Type B pancreatic cell (in vitro differentiated cells): ENCODE results near the gene EREG. TPM values are rescaled to one million over a fixed set of nuclear protein-coding genes. Genes with fewer than 3 reads are reported as not detected.

Experiments used
- DNase-seq: peaks from one replicate; pipeline ENCODE4 v3.0.0; 2021; ENCODE audit warnings: mixed read lengths; ENCODE audit not compliant: unreplicated experiment; ENCODE audit errors: extremely low spot score
- H3K27ac Mint-ChIP-seq: 2 replicates; pipeline ENCODE4 v1.8.0; 2021; ENCODE audit warnings: mild to moderate bottlenecking, mixed read lengths
- H3K27me3 Mint-ChIP-seq: 2 replicates; pipeline ENCODE4 v1.8.0; 2021; ENCODE audit warnings: mixed read lengths
- H3K36me3 Mint-ChIP-seq: 2 replicates; pipeline ENCODE4 v1.8.0; 2021; ENCODE audit warnings: mixed read lengths
- H3K4me1 Mint-ChIP-seq: one replicate; pipeline ENCODE4 v1.8.0; 2021; ENCODE audit warnings: mixed read lengths; ENCODE audit not compliant: unreplicated experiment
- H3K4me3 Mint-ChIP-seq: 2 replicates; pipeline ENCODE4 v1.8.0; 2021; ENCODE audit warnings: mild to moderate bottlenecking, mixed read lengths
- H3K9me3 Mint-ChIP-seq: 2 replicates; pipeline ENCODE4 v1.8.0; 2021; ENCODE audit warnings: mixed read lengths
- total RNA-seq: library from RNA; stranded (reverse); gene quantifications from 2 replicates; pipeline ENCODE4 v1.2.1, GENCODE V29; 2021; ENCODE audit warnings: low replicate concordance
- TF ChIP-seq, protein P1 (sequence below): fragments of 200-600 bp; sonication (generic); conservative IDR thresholded peaks from 2 replicates; pipeline ENCODE4 v1.5.0; 2021; ENCODE audit warnings: antibody characterized with exemption, mild to moderate bottlenecking

Gene EREG
- total RNA-seq, 1 donor from 2014 or later = 3.1 TPM

DNA sequence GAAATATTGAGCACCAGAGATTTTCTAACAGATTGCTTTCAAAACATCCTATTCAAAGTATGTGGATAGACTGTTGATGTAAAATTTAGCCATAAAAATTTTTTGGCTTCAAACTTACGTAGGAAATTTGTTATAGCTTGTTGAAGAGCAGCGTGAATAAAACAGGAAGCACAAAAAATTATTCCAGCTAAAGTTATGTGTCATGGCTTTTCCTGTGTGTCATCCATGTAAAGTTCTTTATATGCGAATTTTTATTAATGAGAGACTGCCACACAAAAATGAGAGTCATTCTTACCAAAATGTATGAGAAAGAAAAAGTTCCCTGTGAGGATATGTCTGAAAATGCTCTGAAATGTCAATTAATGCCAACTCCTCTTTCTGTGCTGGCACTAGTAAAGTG, 37.2 kb upstream of the EREG start:
- TF ChIP-seq, protein P1, sequence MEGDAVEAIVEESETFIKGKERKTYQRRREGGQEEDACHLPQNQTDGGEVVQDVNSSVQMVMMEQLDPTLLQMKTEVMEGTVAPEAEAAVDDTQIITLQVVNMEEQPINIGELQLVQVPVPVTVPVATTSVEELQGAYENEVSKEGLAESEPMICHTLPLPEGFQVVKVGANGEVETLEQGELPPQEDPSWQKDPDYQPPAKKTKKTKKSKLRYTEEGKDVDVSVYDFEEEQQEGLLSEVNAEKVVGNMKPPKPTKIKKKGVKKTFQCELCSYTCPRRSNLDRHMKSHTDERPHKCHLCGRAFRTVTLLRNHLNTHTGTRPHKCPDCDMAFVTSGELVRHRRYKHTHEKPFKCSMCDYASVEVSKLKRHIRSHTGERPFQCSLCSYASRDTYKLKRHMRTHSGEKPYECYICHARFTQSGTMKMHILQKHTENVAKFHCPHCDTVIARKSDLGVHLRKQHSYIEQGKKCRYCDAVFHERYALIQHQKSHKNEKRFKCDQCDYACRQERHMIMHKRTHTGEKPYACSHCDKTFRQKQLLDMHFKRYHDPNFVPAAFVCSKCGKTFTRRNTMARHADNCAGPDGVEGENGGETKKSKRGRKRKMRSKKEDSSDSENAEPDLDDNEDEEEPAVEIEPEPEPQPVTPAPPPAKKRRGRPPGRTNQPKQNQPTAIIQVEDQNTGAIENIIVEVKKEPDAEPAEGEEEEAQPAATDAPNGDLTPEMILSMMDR = no peak
- no peak for DNase-seq
- no peak overlapping the region for H3K4me3 Mint-ChIP-seq
- H3K27ac Mint-ChIP-seq = no peak overlapping the region
- no peaks in the 10 kb centered on the region for H3K27me3 Mint-ChIP-seq
- H3K9me3 Mint-ChIP-seq = peaks cover 8% of the 10 kb centered on the region
- H3K36me3 Mint-ChIP-seq = no peaks in the 10 kb centered on the region
- no peaks in the 10 kb centered on the region for H3K4me1 Mint-ChIP-seq

GRCh38 chr4:74328501-74328900, 36.4 kb upstream of the EREG start:
- TF ChIP-seq, protein P1 = no peak
- Mint-ChIP-seq H3K9me3 (peaks cover 8% of the 10 kb centered on the region), H3K36me3 (no peaks in the 10 kb centered on the region), H3K27me3 (no peaks in the 10 kb centered on the region), H3K4me3 (no peak overlapping the region), H3K27ac (no peak overlapping the region), H3K4me1 (no peaks in the 10 kb centered on the region)
- DNase-seq = no peak

- no peak for DNase-seq
- no peaks in the 10 kb centered on the region for H3K4me1 Mint-ChIP-seq
- TF ChIP-seq, protein P1 = no peak
- no peak overlapping the region for H3K4me3 Mint-ChIP-seq
- H3K36me3 Mint-ChIP-seq = no peaks in the 10 kb centered on the region
- H3K27me3 Mint-ChIP-seq = no peaks in the 10 kb centered on the region
- H3K27ac Mint-ChIP-seq = no peak overlapping the region
- peaks cover 8% of the 10 kb centered on the region for H3K9me3 Mint-ChIP-seq
Measured at GRCh38 chr4:74329307-74329706, 35.6 kb upstream of the EREG start.

DNA sequence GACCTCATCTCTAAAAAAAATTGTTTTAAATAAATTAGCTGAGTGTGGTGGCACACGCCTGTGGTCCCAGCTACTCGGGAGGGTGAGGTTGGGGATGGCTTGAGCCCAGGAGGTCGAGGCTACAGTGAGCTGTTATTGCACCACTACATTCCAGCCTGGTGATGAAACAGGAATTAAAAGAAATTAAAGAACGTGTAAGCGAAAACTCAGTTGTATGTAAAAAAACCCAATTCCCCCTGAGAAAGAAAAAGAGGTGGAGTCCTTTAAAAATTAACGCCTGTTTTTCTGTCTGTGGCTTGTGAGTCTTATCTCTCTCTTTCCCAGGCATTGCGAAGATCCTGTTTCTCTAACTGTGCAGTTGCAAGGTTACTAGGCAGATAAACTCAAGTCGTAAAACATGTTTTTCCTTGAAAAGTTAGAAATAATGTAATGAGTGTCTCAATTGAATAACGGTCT, 34.6 kb upstream of the EREG start:
- Mint-ChIP-seq H3K27ac (no peak overlapping the region), H3K4me1 (no peaks in the 10 kb centered on the region), H3K9me3 (peaks cover 13% of the 10 kb centered on the region), H3K4me3 (no peak overlapping the region), H3K36me3 (no peaks in the 10 kb centered on the region), H3K27me3 (no peaks in the 10 kb centered on the region)
- TF ChIP-seq, protein P1 = no peak
- no peak for DNase-seq

DNA sequence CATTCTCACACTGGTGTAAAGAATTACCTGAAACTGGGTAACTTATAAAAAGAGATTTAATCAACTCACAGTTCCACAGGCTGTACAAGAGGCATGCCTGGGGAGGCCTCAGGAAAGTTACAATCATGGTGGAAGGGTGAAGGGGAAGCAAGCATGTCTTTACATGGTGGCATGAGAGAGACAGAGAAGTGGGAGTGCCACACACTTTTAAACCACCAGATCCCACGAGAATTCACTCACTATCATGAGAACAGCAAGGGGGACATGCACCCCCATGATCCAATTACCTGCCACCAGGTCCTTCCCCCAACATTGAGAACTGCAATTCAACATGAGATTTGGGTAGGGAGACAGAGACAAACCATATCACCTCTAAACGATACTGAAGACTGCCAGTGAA, 33.7 kb upstream of the EREG start:
- Mint-ChIP-seq H3K27me3 (no peaks in the 10 kb centered on the region), H3K4me1 (no peaks in the 10 kb centered on the region), H3K27ac (no peak overlapping the region), H3K9me3 (peaks cover 13% of the 10 kb centered on the region), H3K36me3 (no peaks in the 10 kb centered on the region), H3K4me3 (no peak overlapping the region)
- TF ChIP-seq, protein P1 = no peak
- DNase-seq = no peak

DNA sequence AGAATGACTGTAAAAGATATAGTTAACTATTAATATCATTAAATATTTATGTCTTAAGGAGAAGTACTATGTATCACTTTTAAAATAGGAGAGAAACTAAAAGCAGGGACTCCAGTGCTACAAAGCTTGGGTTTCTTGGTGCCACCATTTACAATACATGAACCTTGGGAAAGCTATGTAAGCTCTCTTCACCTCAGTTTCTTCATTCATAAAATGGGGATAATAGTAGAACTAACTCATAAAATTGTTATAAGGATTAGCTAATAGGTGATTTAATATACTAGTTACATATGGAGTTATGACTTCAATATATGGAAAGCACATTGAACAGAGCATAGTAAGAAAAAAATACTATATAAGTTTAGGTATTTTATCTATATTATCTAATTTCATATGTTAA, 33.0 kb upstream of the EREG start:
- Mint-ChIP-seq H3K27ac (no peak overlapping the region), H3K4me3 (no peak overlapping the region), H3K36me3 (no peaks in the 10 kb centered on the region), H3K9me3 (peaks cover 13% of the 10 kb centered on the region), H3K27me3 (no peaks in the 10 kb centered on the region), H3K4me1 (no peaks in the 10 kb centered on the region)
- TF ChIP-seq, protein P1 = no peak
- DNase-seq = no peak
